GM10266 (cell line): ENCODE data around the gene PTPRN2.

Experiments used
- DNase-seq: peaks from one replicate; pipeline ENCODE4 v3.0.0; 2012; ENCODE audit errors: extremely low spot score
- CTCF ChIP-seq: IDR thresholded peaks from 2 replicates; pipeline ENCODE4 v1.5.1; 2012; ENCODE audit warnings: mild to moderate bottlenecking, low read depth; ENCODE audit not compliant: control insufficient read depth, insufficient read depth; ENCODE audit errors: missing control alignments

Gene PTPRN2

GRCh38 chr7:157605638-157606037 is 982.0 kb downstream of the PTPRN2 start:
- TF ChIP-seq CTCF, result no peak
- DNase-seq, result no peak

- no peak for TF ChIP-seq CTCF
- no peak for DNase-seq
Observed at GRCh38 chr7:157604661-157605381, 982.8 kb downstream of the PTPRN2 start.

GRCh38 chr7:157603716-157604115 is 983.9 kb downstream of the PTPRN2 start:
- no peak for DNase-seq
- TF ChIP-seq CTCF, result no peak

GRCh38 chr7:157603005-157603404 is 984.6 kb downstream of the PTPRN2 start:
- DNase-seq, result no peak
- no peak for TF ChIP-seq CTCF

- no peak for TF ChIP-seq CTCF
Observed at GRCh38 chr7:157602581-157602980, 985.0 kb downstream of the PTPRN2 start.

GRCh38 chr7:157602156-157602555 is 985.5 kb downstream of the PTPRN2 start:
- no peak for TF ChIP-seq CTCF
- no peak for DNase-seq

More at GRCh38 chr7:157602581-157602980, 985.0 kb downstream of the PTPRN2 start:
- no peak for DNase-seq

GRCh38 chr7:157601530-157601929 is 986.1 kb downstream of the PTPRN2 start:
- DNase-seq, result no peak
- TF ChIP-seq CTCF, result no peak
